DND-41 (cell line): ENCODE results near the gene BACH1.

Experiments used
- CTCF ChIP-seq: IDR thresholded peaks from 2 replicates; pipeline ENCODE4 v1.5.1; 2012; ENCODE audit warnings: borderline replicate concordance, low read length, moderate library complexity, mild to moderate bottlenecking; ENCODE audit not compliant: poor library complexity, severe bottlenecking; ENCODE audit errors: extremely low read depth
- EZH2 ChIP-seq: IDR thresholded peaks from 3 replicates; pipeline ENCODE4 v1.6.1; 2012; ENCODE audit warnings: borderline replicate concordance, low read depth, mild to moderate bottlenecking, moderate library complexity, low read length, inconsistent platforms; ENCODE audit not compliant: severe bottlenecking

GRCh38 chr21:29330797-29331196 lies 32.1 kb downstream of the BACH1 start:
- TF ChIP-seq EZH2 = no peak
- no peak for TF ChIP-seq CTCF
